ENCODE data around the gene L3MBTL4.

L3MBTL4 gene

DNA sequence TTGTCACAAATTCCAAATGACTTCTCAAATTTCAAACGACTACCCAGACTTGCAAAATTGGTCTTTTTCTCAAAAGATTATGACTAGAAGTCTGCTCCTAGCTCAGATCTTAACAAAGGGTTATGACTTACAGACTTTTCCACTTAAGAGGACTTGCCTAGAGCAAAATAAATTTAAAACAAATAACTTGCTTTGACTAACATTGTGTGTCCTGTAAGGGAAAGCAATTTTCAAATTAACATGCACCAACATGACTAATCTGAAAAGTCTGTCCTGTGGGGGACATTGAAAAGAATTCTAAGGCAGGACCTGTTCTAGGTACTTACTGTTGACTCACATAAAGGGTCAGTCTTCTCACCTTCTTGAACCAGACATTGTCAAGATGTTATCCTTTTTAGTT, 465.9 kb downstream of the L3MBTL4 start:
- POLR2A ChIA-PET, result no interaction called here
- no peak for DNase-seq (ENCODE audit: extremely low spot score)
- CTCF ChIA-PET, result interaction anchor here (0.7 to 1.7 kb wide), 4 partner anchors 11 to 77 kb away, joined by 3 to 6 read pairs (median 3); no protein-coding TSS in a partner anchor
- no peak for TF ChIP-seq CTCF (IDR thresholded peaks at IDR 0.05; ENCODE audit: control extremely low read depth, extremely low read depth, low read depth, missing control alignments)

DNA sequence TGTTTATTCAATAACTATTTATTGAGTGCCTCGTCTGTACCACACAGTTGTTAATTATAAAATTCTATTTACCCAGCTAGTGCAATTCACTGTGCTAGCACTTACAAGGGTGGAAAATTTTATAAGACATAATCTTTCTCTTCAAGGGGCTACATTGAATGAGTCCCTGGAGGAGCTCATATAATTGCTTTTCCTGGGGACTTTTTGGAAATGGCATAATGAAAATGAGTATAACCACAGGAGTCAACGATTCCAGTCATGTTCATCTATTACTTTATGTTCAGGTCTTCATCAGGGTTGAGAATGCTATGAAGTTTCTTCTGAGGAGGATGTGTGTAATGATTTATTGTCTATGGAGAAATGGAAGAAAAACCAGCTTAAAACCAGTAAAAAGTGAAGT, 466.5 kb downstream of the L3MBTL4 start:
- no peak for TF ChIP-seq CTCF (IDR thresholded peaks at IDR 0.05; ENCODE audit: control extremely low read depth, extremely low read depth, low read depth, missing control alignments)
- POLR2A ChIA-PET, result no interaction called here
- no peak for DNase-seq (ENCODE audit: extremely low spot score)
- CTCF ChIA-PET, result interaction anchor here (0.7 to 1.7 kb wide), 7 partner anchors 10 to 76 kb away, joined by 3 to 6 read pairs (median 4); no protein-coding TSS in a partner anchor

DNA sequence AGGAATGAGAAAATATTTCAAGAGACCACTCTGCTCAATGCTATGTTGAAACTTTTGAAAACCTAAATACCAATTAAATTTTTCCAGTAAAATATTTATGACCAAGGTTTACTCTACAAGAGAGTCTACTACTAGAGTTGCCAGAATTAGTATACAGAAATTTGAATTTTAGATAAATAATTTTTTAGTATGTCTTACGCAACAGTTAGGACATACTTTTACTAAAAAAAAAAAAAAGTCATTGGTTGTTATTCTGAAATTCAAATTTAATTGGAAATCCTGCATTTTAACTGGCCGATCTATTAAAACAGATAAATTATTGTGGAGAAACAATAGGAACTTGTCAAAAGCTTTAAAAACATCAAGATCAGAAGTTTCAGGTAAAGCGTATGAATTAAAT, 470.3 kb downstream of the L3MBTL4 start:
- no peak for TF ChIP-seq CTCF (IDR thresholded peaks at IDR 0.05; ENCODE audit: control extremely low read depth, extremely low read depth, low read depth, missing control alignments)
- no peak for DNase-seq (ENCODE audit: extremely low spot score)
- ChIA-PET CTCF (interaction anchor here (0.9 kb wide), 1 partner anchor 10 kb away, joined by 3 read pairs; no protein-coding TSS in a partner anchor), POLR2A (no interaction called here)

GRCh38 chr18:5943514-5943913, 471.2 kb downstream of the L3MBTL4 start:
- POLR2A ChIA-PET, result no interaction called here
- no peak for TF ChIP-seq CTCF (IDR thresholded peaks at IDR 0.05; ENCODE audit: control extremely low read depth, extremely low read depth, low read depth, missing control alignments)
- CTCF ChIA-PET, result interaction anchor here (1.0 to 1.3 kb wide), 2 partner anchors 11 to 22 kb away, joined by 3 to 7 read pairs; no protein-coding TSS in a partner anchor
- no peak for DNase-seq (ENCODE audit: extremely low spot score)

GRCh38 chr18:5942591-5942990, 472.1 kb downstream of the L3MBTL4 start:
- no peak for DNase-seq (ENCODE audit: extremely low spot score)
- POLR2A ChIA-PET, result no interaction called here
- CTCF ChIA-PET, result interaction anchor here (1.0 to 1.3 kb wide), 2 partner anchors 12 to 23 kb away, joined by 3 to 7 read pairs; no protein-coding TSS in a partner anchor
- TF ChIP-seq CTCF (IDR thresholded peaks at IDR 0.05; ENCODE audit: control extremely low read depth, extremely low read depth, low read depth, missing control alignments), result no peak

- ChIA-PET CTCF (interaction anchor here (1.3 kb wide), 1 partner anchor 13 kb away, joined by 7 read pairs; no protein-coding TSS in a partner anchor), POLR2A (no interaction called here)
- DNase-seq (ENCODE audit: extremely low spot score), result no peak
These were observed 472.8 kb downstream of the L3MBTL4 start for GRCh38 chr18:5941890-5942289.

More at GRCh38 chr18:5941890-5942289, 472.8 kb downstream of the L3MBTL4 start:
- no peak for TF ChIP-seq CTCF (IDR thresholded peaks at IDR 0.05; ENCODE audit: control extremely low read depth, extremely low read depth, low read depth, missing control alignments)
